Activated naive CD4-positive, alpha-beta T cell treated with anti-CD3 and anti-CD28 coated beads for 36 hours (primary cell): ENCODE data around the gene SOX21. TPM values are rescaled to one million over a fixed set of nuclear protein-coding genes. Genes with fewer than 3 reads are reported as not detected.

Experiments
- CTCF ChIA-PET: fragments of 350-600 bp; sonication (Branson Sonifier 250); formaldehyde crosslinking; loops from one replicate; lab custom pipeline; 2021; ENCODE audit warnings: antibody characterized with exemption; lab: Charles Lee
- DNase-seq: peaks from one replicate; pipeline ENCODE4 v3.0.0-alpha.2; 2020
- H3K27ac Mint-ChIP-seq: one replicate; pipeline ENCODE4 v1.8.0; 2021; ENCODE audit warnings: mild to moderate bottlenecking, mixed read lengths
- H3K27me3 Mint-ChIP-seq: one replicate; pipeline ENCODE4 v1.8.0; 2021; ENCODE audit warnings: low read depth, mixed read lengths
- H3K36me3 Mint-ChIP-seq: one replicate; pipeline ENCODE4 v1.8.0; 2021; ENCODE audit warnings: low read depth, mixed read lengths
- H3K4me1 Mint-ChIP-seq: one replicate; pipeline ENCODE4 v1.8.0; 2021; ENCODE audit warnings: low read depth, mixed read lengths
- H3K4me3 Mint-ChIP-seq: one replicate; pipeline ENCODE4 v1.8.0; 2021; ENCODE audit warnings: mild to moderate bottlenecking, moderate library complexity, mixed read lengths
- H3K9me3 Mint-ChIP-seq: one replicate; pipeline ENCODE4 v1.8.0; 2021; ENCODE audit warnings: mixed read lengths
- intact Hi-C: fragments of 100-400 bp; cut with micrococcal nuclease; formaldehyde crosslinking; loops from one replicate; pipeline ENCODE4 v1.15.1; 2023
- total RNA-seq, 2 experiments: library from RNA; stranded (reverse); gene quantifications; one replicate each; pipeline ENCODE4 v1.2.3, GENCODE V29; 2021

SOX21 gene
- total RNA-seq, 2 experiments from 2014 or later: not detected

DNA sequence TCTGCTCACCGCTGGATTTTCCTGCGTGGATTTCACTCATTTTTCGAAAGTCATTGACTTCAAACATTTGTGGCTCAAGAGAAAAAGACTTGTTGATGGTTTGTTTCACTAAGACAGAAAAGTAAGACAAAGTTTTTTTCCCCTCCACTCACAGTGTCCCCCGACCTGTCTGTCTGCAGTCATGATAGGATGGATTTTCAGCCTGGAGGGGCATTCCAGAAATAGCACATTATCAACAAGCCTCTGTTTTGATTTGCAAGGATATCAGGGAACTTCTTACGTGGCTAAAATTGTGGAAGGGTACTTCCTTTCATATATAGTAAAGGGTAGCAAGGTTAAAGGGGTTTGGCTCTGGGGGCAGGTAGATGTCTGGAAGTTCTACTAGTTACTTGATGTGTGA lies 11.8 kb downstream of the SOX21 start:
- H3K4me3 Mint-ChIP-seq: no peak overlapping the region

GRCh38 chr13:94700051-94700535 lies 12.3 kb downstream of the SOX21 start:
- intact Hi-C loops: no loop called here
- peaks cover 7% of the 10 kb centered on the region for H3K4me1 Mint-ChIP-seq
- H3K36me3 Mint-ChIP-seq: peaks cover 4% of the 10 kb centered on the region
- H3K27ac Mint-ChIP-seq: no peak overlapping the region
- no peaks in the 10 kb centered on the region for H3K9me3 Mint-ChIP-seq
- CTCF ChIA-PET: interaction anchor here (0.7 kb wide), 1 partner anchor 79 kb away, joined by 3 read pairs; no protein-coding TSS in a partner anchor
- H3K4me3 Mint-ChIP-seq: no peak overlapping the region
- H3K27me3 Mint-ChIP-seq: peaks cover 72% of the 10 kb centered on the region
- no peak for DNase-seq

More for the DNA sequence above, 11.8 kb downstream of the SOX21 start:
- intact Hi-C loops: no loop called here
- peaks cover 4% of the 10 kb centered on the region for H3K36me3 Mint-ChIP-seq
- H3K9me3 Mint-ChIP-seq: no peaks in the 10 kb centered on the region
- CTCF ChIA-PET: no interaction called here
- peaks cover 77% of the 10 kb centered on the region for H3K27me3 Mint-ChIP-seq
- H3K27ac Mint-ChIP-seq: no peak overlapping the region
- peaks cover 7% of the 10 kb centered on the region for H3K4me1 Mint-ChIP-seq
- DNase-seq: no peak

DNA sequence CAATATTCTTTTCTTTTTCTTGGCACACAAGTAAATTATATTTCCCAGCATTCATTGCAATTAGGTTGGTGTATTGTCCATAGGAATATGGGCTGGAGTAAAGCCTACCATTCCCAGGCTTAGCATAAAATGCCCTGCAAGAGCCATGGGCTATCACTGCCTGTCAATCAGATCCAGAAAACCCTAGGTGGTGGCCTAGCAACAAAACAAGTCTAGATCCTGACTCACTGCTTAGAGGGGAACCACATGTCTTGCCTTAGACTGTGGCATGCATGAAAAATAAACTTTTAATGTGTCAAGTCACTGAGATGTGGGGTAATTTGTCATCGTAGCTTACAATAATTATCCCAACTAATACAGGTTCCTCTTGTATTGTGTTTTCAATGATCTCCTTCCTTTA lies 16.2 kb downstream of the SOX21 start:
- Mint-ChIP-seq H3K36me3 (no peaks in the 10 kb centered on the region), H3K4me3 (no peak overlapping the region), H3K9me3 (no peaks in the 10 kb centered on the region), H3K27me3 (peaks cover 49% of the 10 kb centered on the region), H3K4me1 (no peaks in the 10 kb centered on the region), H3K27ac (no peak overlapping the region)
- CTCF ChIA-PET: no interaction called here
- intact Hi-C loops: no loop called here
- no peak for DNase-seq

DNA sequence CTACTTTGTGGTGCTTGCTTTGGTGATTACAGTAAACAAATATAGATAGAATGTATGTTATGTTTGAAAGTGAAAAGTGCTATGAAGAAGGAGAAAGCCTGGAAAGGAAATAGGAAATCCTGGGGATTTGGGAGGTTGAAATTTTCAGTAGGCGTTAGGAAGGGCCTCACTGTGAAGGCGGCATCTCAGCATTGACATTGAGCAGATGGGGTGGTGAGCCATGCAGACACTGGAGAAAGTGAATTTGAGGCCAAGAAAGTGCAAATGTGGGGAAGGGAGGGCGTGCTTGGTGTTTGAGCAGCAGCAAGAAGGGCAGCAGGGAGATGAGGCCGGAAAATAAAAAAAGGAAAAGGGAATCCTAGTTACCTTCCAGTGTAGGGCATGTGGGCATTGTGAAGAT lies 20.3 kb downstream of the SOX21 start:
- H3K27ac Mint-ChIP-seq: no peak overlapping the region
- peaks cover 27% of the 10 kb centered on the region for H3K27me3 Mint-ChIP-seq
- no peaks in the 10 kb centered on the region for H3K9me3 Mint-ChIP-seq

GRCh38 chr13:94683409-94683808 lies 28.9 kb downstream of the SOX21 start:
- no peak for DNase-seq
- H3K27me3 Mint-ChIP-seq: peaks cover 28% of the 10 kb centered on the region
- no peaks in the 10 kb centered on the region for H3K36me3 Mint-ChIP-seq
- H3K4me3 Mint-ChIP-seq: no peak overlapping the region
- CTCF ChIA-PET: interaction anchor here (0.6 kb wide), 2 partner anchors 249 to 610 kb away, joined by 3 read pairs; no protein-coding TSS in a partner anchor
- H3K27ac Mint-ChIP-seq: no peak overlapping the region
- H3K4me1 Mint-ChIP-seq: no peaks in the 10 kb centered on the region
- H3K9me3 Mint-ChIP-seq: no peaks in the 10 kb centered on the region
- intact Hi-C loops: no loop called here

More for the DNA sequence above, 20.3 kb downstream of the SOX21 start:
- Mint-ChIP-seq H3K36me3 (no peaks in the 10 kb centered on the region), H3K4me1 (no peaks in the 10 kb centered on the region), H3K4me3 (no peak overlapping the region)
- no peak for DNase-seq
- intact Hi-C loops: no loop called here
- CTCF ChIA-PET: no interaction called here

DNA sequence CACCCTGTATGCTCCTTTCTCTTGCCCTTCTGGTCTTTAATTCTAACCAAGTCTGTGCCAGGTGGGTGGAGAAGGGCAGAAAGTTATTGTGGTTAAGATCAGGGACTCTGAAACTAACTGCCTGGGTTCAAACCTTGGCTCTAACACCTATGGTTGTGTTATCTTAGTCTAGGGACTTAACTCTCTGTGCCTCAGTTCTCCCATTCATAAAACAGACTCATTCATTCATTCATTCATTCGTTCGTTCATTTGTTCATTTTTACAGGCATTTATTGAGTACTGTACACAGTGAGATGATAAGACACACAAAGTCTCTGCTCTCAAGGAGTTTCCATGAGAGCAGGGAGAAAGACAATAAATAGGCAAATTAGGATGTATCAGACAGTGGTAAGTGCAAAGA lies 30.1 kb downstream of the SOX21 start:
- Mint-ChIP-seq H3K4me3 (no peak overlapping the region), H3K36me3 (no peaks in the 10 kb centered on the region), H3K27ac (no peak overlapping the region), H3K27me3 (peaks cover 31% of the 10 kb centered on the region), H3K4me1 (no peaks in the 10 kb centered on the region), H3K9me3 (no peaks in the 10 kb centered on the region)
- CTCF ChIA-PET: no interaction called here
- no peak for DNase-seq
- intact Hi-C loops: no loop called here

DNA sequence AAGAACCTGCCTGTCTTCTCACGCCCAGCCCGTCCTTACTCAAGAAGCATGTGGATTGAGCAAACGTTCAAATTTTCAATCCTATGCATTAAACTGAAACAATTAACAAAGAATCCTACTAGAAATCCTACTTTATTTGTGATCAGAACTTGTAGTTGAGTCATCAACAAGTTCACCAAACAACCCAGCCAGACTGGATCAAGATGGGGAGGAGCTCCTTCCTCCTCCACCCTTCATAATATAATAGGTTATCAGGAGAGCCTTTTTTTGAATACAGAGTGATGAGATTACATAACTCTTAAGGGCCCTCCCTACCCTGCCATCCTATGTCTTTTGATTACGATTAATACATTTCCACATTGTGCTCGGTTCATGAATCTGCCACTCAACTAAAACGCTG lies 32.7 kb downstream of the SOX21 start:
- CTCF ChIA-PET: interaction anchor here (0.7 kb wide), 4 partner anchors 11 to 510 kb away, joined by 3 read pairs; no protein-coding TSS in a partner anchor
- H3K9me3 Mint-ChIP-seq: no peaks in the 10 kb centered on the region
- no peaks in the 10 kb centered on the region for H3K36me3 Mint-ChIP-seq
- intact Hi-C loops: no loop called here
- no peak for DNase-seq
- H3K4me3 Mint-ChIP-seq: no peak overlapping the region
- H3K27me3 Mint-ChIP-seq: peaks cover 34% of the 10 kb centered on the region
- H3K4me1 Mint-ChIP-seq: no peaks in the 10 kb centered on the region
- no peak overlapping the region for H3K27ac Mint-ChIP-seq

- no peaks in the 10 kb centered on the region for H3K4me1 Mint-ChIP-seq
- intact Hi-C loops: no loop called here
- peaks cover 34% of the 10 kb centered on the region for H3K27me3 Mint-ChIP-seq
- DNase-seq: no peak
- H3K27ac Mint-ChIP-seq: no peak overlapping the region
- CTCF ChIA-PET: interaction anchor here (0.6 to 0.7 kb wide), 4 partner anchors 105 to 510 kb away, joined by 3 to 4 read pairs (median 3); no protein-coding TSS in a partner anchor
- no peaks in the 10 kb centered on the region for H3K9me3 Mint-ChIP-seq
- H3K36me3 Mint-ChIP-seq: no peaks in the 10 kb centered on the region
- H3K4me3 Mint-ChIP-seq: no peak overlapping the region
Measured at GRCh38 chr13:94678845-94679244, 33.5 kb downstream of the SOX21 start.

- no peaks in the 10 kb centered on the region for H3K4me1 Mint-ChIP-seq
- no peaks in the 10 kb centered on the region for H3K36me3 Mint-ChIP-seq
- intact Hi-C loops: no loop called here
- H3K9me3 Mint-ChIP-seq: no peaks in the 10 kb centered on the region
- DNase-seq: no peak
- peaks cover 27% of the 10 kb centered on the region for H3K27me3 Mint-ChIP-seq
- H3K4me3 Mint-ChIP-seq: no peak overlapping the region
- CTCF ChIA-PET: no interaction called here
- H3K27ac Mint-ChIP-seq: no peak overlapping the region
Measured at GRCh38 chr13:94677799-94678198, 34.5 kb downstream of the SOX21 start.

- Mint-ChIP-seq H3K4me1 (no peaks in the 10 kb centered on the region), H3K36me3 (no peaks in the 10 kb centered on the region), H3K9me3 (no peaks in the 10 kb centered on the region), H3K27me3 (peaks cover 23% of the 10 kb centered on the region), H3K27ac (no peak overlapping the region), H3K4me3 (no peak overlapping the region)
- intact Hi-C loops: loop anchor here (1.0 to 2.0 kb wide), 4 partner anchors 36 to 804 kb away; no protein-coding TSS in a partner anchor
- CTCF ChIA-PET: interaction anchor here (0.7 to 2.7 kb wide), 18 partner anchors 9 to 803 kb away, joined by 3 to 17 read pairs (median 4); no protein-coding TSS in a partner anchor
- DNase-seq: peak; percentile 80
Measured at GRCh38 chr13:94674609-94675348, 37.6 kb downstream of the SOX21 start.

- Mint-ChIP-seq H3K27ac (no peak overlapping the region), H3K4me1 (peaks cover 2% of the 10 kb centered on the region), H3K27me3 (peaks cover 14% of the 10 kb centered on the region), H3K4me3 (no peak overlapping the region), H3K36me3 (no peaks in the 10 kb centered on the region), H3K9me3 (no peaks in the 10 kb centered on the region)
- intact Hi-C loops: loop anchor here (2.0 kb wide), 2 partner anchors 731 to 805 kb away; no protein-coding TSS in a partner anchor
- CTCF ChIA-PET: interaction anchor here (0.6 to 2.7 kb wide), 10 partner anchors 13 to 804 kb away, joined by 3 to 17 read pairs (median 4); no protein-coding TSS in a partner anchor
- DNase-seq: no peak
Measured at GRCh38 chr13:94673851-94674250, 38.5 kb downstream of the SOX21 start.

- Mint-ChIP-seq H3K27ac (no peak overlapping the region), H3K4me3 (no peak overlapping the region), H3K4me1 (peaks cover 17% of the 10 kb centered on the region), H3K36me3 (no peaks in the 10 kb centered on the region), H3K9me3 (peaks cover 3% of the 10 kb centered on the region), H3K27me3 (peaks cover 7% of the 10 kb centered on the region)
- DNase-seq: no peak
- intact Hi-C loops: no loop called here
- CTCF ChIA-PET: interaction anchor here (0.7 to 2.5 kb wide), 6 partner anchors 12 to 732 kb away, joined by 3 to 10 read pairs (median 4); no protein-coding TSS in a partner anchor
Measured at GRCh38 chr13:94672400-94672799, 39.9 kb downstream of the SOX21 start.
